AG09319 (cell line): Measurements from ENCODE around the gene TMEM121B.
A peak's percentile ranks its signal among the peaks of the same experiment; 100 is the strongest.
"Not testable (repeated sequence)": the region's sequence is repeated elsewhere in the genome, so short reads cannot be mapped to it uniquely, and the experiment has no call there.

Experiments used
- DNase-seq: peaks from one replicate; pipeline ENCODE4 v3.0.0-alpha.2; 2010; ENCODE audit warnings: low read depth; ENCODE audit errors: extremely low read depth
- TF ChIP-seq, protein P1 (sequence below): IDR thresholded peaks from 2 replicates; pipeline ENCODE4 v1.5.1; 2011; ENCODE audit warnings: low read depth, mild to moderate bottlenecking, inconsistent platforms, low read length, moderate library complexity

TMEM121B gene

GRCh38 chr22:17158568-17159503 lies 37.7 kb upstream of the TMEM121B start, which contains the start of gene HDHD5:
Gene HDHD5 (minus strand): TSS chr22:17159277. CDS start chr22:17159251, 26 bp downstream.
- DNase-seq: peak; percentile 54
- TF ChIP-seq, protein P1, sequence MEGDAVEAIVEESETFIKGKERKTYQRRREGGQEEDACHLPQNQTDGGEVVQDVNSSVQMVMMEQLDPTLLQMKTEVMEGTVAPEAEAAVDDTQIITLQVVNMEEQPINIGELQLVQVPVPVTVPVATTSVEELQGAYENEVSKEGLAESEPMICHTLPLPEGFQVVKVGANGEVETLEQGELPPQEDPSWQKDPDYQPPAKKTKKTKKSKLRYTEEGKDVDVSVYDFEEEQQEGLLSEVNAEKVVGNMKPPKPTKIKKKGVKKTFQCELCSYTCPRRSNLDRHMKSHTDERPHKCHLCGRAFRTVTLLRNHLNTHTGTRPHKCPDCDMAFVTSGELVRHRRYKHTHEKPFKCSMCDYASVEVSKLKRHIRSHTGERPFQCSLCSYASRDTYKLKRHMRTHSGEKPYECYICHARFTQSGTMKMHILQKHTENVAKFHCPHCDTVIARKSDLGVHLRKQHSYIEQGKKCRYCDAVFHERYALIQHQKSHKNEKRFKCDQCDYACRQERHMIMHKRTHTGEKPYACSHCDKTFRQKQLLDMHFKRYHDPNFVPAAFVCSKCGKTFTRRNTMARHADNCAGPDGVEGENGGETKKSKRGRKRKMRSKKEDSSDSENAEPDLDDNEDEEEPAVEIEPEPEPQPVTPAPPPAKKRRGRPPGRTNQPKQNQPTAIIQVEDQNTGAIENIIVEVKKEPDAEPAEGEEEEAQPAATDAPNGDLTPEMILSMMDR: no peak

- DNase-seq: no peak
- TF ChIP-seq, protein P1: no peak
Measured at GRCh38 chr22:17158176-17158567, 37.0 kb upstream of the TMEM121B start.

GRCh38 chr22:17157714-17158113 lies 36.6 kb upstream of the TMEM121B start:
- TF ChIP-seq, protein P1: no peak
- no peak for DNase-seq

DNA sequence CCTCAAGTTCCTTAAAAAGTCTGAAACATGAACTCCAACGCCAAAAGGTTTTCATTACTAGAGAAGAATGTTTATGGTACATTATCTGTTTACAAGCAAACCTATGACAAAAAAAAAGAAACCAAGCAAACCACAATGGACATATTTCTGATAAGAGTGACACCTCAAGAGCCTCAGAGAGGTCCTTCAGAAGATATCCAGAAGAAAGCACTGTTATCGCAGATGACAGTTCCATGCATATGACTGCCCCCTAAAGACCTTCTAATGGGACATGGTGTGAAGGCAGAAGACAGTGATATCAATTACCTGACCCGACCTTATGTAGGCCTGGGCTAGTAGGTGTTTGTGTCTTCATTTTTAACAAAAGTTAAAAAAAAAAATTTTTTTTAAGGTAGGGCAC lies 34.8 kb upstream of the TMEM121B start:
- no peak for DNase-seq

GRCh38 chr22:17152971-17153370 lies 31.8 kb upstream of the TMEM121B start:
- TF ChIP-seq, protein P1: no peak
- no peak for DNase-seq

More for the DNA sequence above, 34.8 kb upstream of the TMEM121B start:
- TF ChIP-seq, protein P1: no peak

GRCh38 chr22:17152340-17152739 lies 31.2 kb upstream of the TMEM121B start:
- TF ChIP-seq, protein P1: no peak
- no peak for DNase-seq

GRCh38 chr22:17149076-17149815 lies 28.1 kb upstream of the TMEM121B start:
- TF ChIP-seq, protein P1: no peak
- DNase-seq: no peak

- DNase-seq: not testable (repeated sequence)
Measured at GRCh38 chr22:17147458-17147857, 26.3 kb upstream of the TMEM121B start.
